ENCODE data around the gene KIF1A.
A peak's percentile ranks its signal among the peaks of the same experiment; 100 is the strongest.
"Not testable (repeated sequence)": the region's sequence is repeated elsewhere in the genome, so short reads cannot be mapped to it uniquely, and the experiment has no call there.

The KIF1A gene

GRCh38 chr2:240846309-240846708 lies 26.3 kb upstream of the KIF1A start:
- not testable (repeated sequence) for DNase-seq

DNA sequence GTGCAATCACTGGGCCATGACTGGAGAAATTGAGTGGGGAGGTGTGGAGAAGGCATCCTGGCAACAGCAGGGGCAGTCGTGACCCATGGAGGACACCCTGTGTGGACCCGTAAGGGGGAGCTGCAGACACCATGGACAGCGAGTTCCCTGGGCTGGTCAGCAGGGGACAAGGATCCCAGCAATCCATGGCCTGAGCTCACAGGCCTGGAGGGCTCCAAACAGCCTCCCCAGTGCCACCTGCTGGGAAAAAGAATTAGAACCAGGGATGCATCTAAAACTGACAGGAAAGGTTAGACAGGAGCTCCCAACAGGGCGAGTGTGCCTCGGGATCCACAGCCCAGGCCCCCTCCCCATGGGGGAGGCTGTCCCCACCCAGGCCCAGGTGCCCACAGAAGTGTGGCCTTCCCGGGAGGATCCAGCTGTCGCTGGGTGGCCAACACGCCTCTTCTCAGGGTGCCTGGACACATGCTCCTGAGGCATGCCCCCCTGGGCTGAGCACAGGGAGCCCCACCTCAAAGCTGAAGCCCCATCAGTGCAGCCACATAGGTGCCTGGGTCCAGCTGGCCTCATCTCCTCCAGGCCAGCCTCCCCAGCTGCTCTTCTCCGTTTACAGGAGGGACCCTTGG lies 20.5 kb upstream of the KIF1A start:
- DNase-seq: peak in 1 of 2 donors; percentile 39

DNA sequence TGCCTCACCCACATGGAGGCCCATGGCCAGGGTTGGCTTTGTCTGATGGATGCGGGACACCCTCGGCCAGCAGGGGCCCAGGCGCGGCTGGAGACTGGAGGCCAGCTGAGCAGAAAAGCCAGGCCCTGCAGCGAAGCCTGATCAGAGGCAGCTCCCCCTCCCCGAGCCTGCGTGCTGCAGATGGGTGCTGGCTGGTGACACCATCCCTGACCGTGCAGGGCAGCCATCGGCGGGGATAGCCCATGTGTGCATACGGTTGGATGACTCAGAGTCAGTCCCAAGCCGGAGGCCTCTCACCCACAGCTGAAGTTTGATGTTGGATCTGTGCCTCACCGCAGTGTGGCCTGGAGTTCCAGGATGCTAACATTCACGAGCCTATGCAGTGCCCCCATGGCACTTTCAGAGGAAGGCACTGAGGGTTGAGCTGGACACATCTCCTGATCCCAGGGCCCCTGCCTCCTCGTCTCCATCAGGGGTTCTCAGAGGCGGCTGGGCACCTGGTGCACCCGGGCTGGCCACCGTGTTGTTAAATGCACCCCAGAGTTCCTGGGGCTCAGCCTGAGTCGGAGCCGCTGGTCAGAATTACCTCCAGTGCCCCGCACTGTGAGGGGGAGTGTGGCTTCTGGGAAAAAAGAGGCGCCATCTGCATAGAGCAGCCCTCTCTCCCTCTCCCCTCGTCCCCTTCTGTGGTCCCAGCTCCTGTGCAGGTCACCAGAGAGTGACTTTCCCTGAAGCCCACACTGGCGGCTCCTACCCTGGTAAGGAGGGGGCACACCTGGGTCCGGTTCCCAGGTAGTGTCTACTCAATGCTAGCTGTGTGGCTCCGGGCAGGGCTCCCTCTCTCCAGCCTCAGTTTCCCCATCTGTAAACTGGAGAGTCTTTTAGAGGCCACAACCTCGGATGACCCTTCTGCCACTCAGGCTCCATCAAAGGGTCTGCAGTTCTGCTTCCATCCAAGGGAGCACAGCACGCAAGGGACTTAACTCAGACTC lies 19.4 kb upstream of the KIF1A start:
- DNase-seq: no peak

- no peak for DNase-seq
Measured at GRCh38 chr2:240837621-240838020, 17.6 kb upstream of the KIF1A start.

GRCh38 chr2:240836781-240837467 lies 16.9 kb upstream of the KIF1A start:
- no peak for DNase-seq

DNA sequence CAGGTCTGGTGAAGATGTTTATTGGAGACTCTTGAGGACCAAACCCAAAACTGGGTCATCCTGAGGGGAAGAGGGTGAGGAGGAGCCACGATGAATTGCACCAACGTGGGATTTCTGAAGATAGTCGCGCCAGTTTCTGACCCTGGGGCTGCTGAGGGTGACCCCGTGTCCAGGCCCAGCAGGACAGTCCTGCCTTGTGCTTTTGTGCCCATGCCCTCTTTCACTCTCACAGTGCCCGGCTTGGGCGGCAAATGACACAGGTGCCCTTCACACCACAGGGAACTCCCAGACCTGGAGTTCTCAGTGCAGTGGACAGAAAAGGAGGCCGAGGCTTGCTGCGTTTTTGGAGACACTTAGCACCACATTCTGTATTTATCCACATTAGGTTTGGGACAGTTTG lies 15.5 kb upstream of the KIF1A start:
- no peak for DNase-seq

DNA sequence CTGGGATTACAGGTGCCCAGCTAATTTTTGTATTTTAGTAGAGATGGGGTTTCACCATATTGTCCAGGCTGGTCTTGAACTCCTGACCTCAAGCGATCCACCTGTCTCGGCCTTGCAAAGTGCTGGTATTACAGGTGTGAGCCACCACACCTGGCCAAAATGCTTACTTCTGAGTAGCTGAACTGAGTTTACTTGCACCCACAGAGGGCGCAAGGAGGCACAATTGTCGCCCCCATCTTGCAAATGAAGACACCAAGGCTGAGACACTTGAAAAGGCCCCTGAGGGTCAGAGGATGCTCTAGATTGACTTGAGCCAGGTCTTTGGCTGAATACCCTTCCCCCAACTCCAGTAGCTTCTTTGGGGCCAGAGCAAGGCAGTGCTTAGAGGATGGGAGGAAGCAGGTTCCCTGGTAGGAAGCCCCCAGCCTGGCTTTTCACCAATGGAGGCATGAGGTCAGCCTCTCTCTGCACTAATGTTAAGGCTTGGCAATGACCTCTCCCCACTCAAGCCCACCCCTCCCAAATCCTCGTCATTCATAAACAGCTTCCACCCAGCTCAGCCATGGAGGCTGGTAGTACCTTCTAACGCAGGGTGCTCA lies 14.5 kb upstream of the KIF1A start:
- DNase-seq: no peak

GRCh38 chr2:240833724-240834285 lies 13.8 kb upstream of the KIF1A start:
- no peak for DNase-seq

- DNase-seq: no peak
Measured at GRCh38 chr2:240832921-240833494, 13.0 kb upstream of the KIF1A start.

DNA sequence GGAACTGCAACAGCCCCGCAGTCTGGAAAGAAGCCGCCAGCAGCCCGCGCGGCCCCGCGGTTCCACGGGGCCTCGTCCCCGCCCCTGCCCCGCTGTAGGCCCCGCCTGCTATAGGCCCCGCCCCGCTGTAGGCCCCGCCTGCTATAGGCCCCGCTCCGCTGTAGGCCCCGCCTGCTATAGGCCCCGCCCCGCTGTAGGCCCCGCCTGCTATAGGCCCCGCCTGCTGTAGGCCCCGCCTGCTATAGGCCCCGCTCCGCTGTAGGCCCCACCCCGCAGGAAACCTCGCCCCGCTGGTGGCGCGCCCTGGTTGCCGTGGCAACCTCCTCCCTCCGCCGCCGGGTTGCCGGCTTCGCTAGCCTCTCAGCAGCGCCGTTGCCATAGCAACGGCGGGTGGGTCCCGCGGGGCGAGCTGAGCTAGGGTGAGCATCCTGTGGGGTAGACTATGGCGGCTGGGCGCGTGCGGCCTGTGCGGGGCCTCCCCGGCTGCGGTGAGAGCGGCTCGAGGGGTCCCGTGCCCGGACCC lies 12.2 kb upstream of the KIF1A start:
- DNase-seq: peak; percentile 99

DNA sequence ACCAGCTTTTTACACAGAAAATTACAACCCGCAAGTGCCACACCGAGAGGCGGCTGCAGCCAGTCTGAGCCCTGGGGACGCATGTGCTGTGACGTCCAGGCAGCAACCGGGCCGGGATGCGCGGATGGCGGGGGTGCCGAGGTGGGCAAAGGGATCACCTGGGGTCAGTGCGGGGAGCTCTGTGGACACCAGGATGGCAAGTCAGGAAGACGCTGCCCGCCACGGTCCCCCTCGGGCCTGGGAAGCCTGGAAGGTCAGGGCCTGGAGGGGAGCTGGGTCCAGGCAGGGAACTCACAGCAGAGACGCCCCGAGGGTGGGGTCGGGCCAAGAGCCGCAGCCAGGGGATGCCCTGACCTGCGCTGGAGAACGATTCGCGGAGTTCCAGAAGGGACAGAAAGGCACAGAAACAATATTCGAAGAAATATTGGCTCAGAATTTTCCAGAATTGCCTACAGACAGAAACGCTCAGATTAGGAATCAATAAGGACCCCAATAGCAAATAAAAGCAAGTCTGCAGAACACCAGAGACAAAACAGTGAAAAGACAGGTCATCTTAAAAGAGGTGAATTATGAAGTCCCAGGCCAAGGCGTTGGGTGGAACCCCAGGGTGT lies 11.7 kb upstream of the KIF1A start:
- no peak for DNase-seq

DNA sequence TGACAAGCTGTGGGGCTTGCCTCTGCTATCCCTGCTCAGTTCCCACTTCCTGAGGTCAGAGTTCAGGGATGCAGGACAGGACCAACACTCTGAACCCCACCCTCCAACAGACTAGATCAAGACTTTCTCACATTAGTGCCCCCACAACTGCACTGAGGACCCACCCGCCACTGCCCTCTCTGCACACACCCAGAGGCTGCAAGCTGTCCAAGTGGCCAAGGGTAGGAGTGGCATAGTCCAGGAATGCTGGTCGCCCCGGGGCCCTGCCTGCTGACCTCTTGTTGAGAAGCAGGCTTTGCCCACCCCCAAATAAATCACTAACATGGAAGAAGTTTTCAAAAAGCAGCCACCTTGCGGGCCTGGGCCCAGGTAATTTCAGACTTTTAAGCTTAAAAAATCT lies 5.5 kb upstream of the KIF1A start:
- no peak for DNase-seq

GRCh38 chr2:240823449-240824336 lies 3.7 kb upstream of the KIF1A start:
- DNase-seq: no peak

- no peak for DNase-seq
Measured at GRCh38 chr2:240822280-240822847, 2.3 kb upstream of the KIF1A start.

DNA sequence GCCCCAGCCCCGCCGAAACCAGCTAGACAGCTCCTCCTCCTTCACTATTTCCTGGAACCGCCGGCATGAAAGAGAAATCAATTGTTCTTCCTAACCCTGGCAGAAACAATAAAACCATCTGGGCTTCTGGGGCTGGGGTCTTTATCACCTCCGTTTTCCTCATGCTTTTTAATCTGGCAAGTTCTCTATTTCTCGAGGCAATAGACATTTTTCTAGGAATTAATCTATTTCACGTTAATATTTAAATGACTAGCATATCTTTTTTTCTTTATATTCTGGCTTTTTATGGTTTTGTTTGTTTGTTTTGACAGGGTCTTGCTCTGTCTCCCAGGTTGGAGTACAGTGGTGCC lies 1.4 kb upstream of the KIF1A start:
- DNase-seq: no peak

DNA sequence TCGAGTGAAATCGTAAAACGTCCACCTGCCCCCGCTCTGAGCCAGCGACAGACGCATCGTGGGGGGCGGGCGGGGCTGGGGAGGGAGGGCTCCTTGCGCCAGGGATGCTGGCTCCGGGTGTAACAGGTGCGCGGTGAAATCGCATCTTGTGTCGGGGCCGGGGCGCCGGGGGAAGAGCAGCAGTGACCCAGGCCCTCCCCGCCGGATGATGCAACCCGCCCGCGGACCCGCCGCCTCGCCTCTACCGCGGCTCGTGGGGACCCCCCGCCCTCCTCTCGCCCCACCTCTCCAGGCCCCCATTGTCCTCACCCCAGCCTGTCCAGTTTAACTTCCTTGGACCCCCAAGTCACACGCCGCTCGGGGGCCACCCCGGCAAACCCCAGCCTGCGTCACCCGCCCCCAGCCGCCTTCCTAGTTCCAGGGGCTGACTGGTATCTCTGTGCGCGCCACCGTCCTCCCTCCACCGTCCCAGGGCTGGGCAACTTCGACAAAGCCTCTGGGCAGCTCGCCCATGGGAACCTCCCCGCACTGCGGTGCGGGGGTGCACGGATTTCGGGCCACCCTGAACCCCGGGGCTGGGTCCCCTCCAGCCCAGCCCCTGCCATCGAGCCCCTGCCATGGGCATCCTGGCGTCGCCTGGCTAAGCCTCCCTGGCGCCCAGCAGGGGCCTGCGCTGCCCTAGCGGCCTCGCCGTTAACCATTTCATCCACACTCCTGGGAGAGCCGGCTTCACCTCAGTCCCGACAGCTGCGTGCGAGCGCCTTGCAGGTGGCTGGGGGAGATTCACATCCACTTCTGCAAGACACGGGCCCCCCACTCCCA lies 799 bp upstream of the KIF1A start:
- no peak for DNase-seq

DNA sequence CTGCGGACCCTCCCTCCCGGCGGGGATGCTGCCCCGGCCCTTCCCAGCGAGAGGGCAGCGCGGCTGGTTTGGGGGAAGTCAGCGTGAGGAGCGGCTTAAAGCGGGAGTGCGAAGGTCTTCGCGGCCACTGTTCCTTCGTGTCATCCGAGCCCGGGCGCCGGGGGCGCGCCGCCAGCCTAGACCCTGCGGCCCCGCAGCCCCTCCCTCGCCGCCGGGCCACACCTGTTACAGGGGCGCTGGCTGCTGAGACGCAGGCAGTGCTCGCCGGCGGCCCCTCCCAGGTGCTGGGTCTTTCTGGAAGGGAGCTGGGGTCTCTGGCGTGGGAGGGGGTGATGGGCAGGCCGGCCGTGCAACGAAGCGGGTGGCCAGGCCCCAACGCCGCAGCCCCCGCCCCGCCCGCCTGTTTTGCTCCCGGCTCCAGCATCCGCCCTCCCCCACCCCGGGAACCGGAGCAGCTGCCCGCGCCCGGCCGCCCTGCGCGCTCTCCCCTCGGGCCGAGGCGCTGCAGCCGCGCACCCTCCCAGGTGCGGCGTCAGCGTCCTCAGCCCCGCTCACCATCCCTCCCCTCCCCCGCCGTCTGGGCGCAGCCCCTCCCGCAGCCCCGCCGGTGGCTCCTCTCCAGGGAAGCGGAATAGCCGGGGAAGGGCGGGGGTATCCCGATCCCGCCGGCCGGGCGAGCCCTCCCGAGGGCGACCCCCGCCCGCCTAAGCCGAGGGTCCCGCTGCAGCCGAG lies 727 bp downstream of the KIF1A start:
- no peak for DNase-seq

GRCh38 chr2:240818293-240819125 lies 1.5 kb downstream of the KIF1A start:
- DNase-seq: no peak

Measured in CD4-positive, alpha-beta T cell treated with Interferon alpha-2 for 1 hour (primary cell).